BLaER1 treated with 17β-estradiol and CSF1 and Interleukin-3, amounts not matched to agents 10 nM and 100 nM (cell line): ENCODE results near the gene MT1X.
"Not testable (repeated sequence)": the region's sequence is repeated elsewhere in the genome, so short reads cannot be mapped to it uniquely, and the experiment has no call there.

Experiments used
- H3K27ac ChIP-seq, 11 experiments: shearing (Covaris generic); formaldehyde crosslinking; 2 replicates each; pipeline ENCODE4 v1.8.1; 2022
- H3K27me3 ChIP-seq, 11 experiments: shearing (Covaris generic); formaldehyde crosslinking; 2 replicates each; pipeline ENCODE4 v1.8.1; 2022
- H3K36me3 ChIP-seq, 11 experiments: shearing (Covaris generic); formaldehyde crosslinking; 2 replicates each; pipeline ENCODE4 v1.8.1; 2022
- H3K4me1 ChIP-seq, 10 experiments: shearing (Covaris generic); formaldehyde crosslinking; 2 replicates each; pipeline ENCODE4 v1.8.1; 2022
- H3K4me2 ChIP-seq, 11 experiments: shearing (Covaris generic); formaldehyde crosslinking; 2 replicates each; pipeline ENCODE4 v1.8.1; 2022
- H3K4me3 ChIP-seq, 10 experiments: shearing (Covaris generic); formaldehyde crosslinking; 2 replicates each; pipeline ENCODE4 v1.8.1; 2022
- H3K9ac ChIP-seq, 11 experiments: shearing (Covaris generic); formaldehyde crosslinking; 2 replicates each; pipeline ENCODE4 v1.8.1; 2022
- H3K9me3 ChIP-seq, 11 experiments: shearing (Covaris generic); formaldehyde crosslinking; replicated peaks in 1 of 11; 2 replicates each; pipeline ENCODE4 v1.8.1; 2022
- H4K20me1 ChIP-seq, 11 experiments: shearing (Covaris generic); formaldehyde crosslinking; 2 replicates each; pipeline ENCODE4 v1.8.1; 2022
- Cebpa-rat ChIP-seq, 11 experiments: shearing (Covaris generic); IDR thresholded peaks; 2 replicates each; pipeline ENCODE4 v1.8.1; 2022

The MT1X gene

DNA sequence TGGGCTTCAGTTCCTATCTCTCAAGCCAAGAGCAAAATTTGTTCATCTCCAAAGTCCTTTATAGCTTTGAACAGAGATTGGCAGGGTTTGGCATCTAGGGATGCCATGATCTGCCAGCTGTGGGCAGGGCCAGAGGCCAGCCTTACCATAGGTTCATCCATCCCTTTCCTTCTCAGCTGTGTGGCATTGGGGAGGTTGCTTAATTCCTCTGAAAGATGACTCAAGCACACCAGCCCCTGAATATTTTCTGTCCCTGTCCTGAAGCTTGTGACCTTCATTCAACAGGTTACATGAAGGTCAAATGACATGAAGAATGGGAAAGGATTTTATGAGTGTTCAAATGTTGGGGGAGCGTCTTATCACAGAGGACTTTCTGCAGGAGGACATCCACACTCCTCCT, 17.8 kb upstream of the MT1X start:
- Histone ChIP-seq H3K27me3 (peaks cover 98 to 100% (median 100%) of the 10 kb centered on the region in 11 experiments), H3K9ac (no peak overlapping the region), H3K27ac (no peak overlapping the region), H3K4me3 (no peak overlapping the region), H4K20me1 (peaks cover 0 to 34% (median 6%) of the 10 kb centered on the region in 11 experiments; a peak in 11 of 22 replicates), H3K9me3 (0 out of 22 replicates have a peak, but pooled peaks cover 0 to 4% (median 0%) of the 10 kb centered on the region in 11 experiments), H3K4me1 (peaks cover 21 to 37% (median 25%) of the 10 kb centered on the region in 10 experiments), H3K4me2 (no peak overlapping the region), H3K36me3 (no peaks in the 10 kb centered on the region)
- TF ChIP-seq Cebpa-rat (IDR thresholded peaks at IDR 0.05), result no peak

DNA sequence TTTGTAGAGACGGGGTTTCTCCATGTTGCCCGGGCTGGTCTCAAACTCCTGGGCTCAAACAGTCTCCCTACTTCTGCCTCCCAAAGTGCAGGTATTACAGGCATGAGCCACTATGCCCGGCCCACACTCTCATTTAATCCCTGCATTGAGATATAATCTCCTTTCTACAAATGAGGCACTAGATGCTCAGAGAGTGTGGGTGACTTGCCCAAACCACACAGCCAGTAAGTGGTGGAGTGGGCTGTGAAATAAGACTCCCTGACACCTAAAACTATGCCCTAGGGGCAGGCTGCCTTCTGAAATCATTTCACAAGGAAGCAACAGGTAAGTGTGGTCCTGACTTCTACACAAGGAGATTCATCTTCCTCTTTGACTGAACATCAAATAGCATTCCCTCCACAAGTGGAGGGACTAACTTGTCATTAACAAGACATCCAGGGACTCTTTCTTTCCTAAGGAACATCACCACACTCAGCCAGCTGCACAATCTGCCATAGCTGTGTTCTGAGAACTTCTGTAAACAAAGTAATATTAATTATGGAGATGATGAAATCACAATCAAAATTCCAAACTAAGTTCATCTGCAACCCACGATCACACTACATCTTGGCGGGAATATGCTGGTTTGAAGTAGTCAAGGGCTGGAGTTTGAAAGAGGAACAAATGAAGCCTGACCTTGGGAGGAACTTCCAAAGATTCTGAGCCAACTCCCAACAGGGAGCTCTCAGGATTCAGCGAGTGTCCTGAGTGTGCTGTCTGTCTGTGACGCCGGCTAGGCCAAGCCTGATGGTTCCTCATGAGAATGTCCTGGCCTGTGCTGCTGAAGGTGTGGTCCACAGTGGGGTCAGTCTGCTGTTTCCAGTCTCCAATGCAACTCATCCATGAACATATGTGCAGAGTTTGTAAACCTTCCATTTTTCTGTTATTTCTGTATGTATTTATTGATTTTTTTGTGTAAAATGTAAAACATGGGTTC, 16.7 kb upstream of the MT1X start:
- H3K4me3 ChIP-seq, H3K9me3 ChIP-seq, H3K9ac ChIP-seq, H3K27ac ChIP-seq, H3K36me3 ChIP-seq, H3K4me2 ChIP-seq: not testable (repeated sequence)
- H4K20me1 ChIP-seq, result peaks cover 0 to 45% (median 9%) of the 10 kb centered on the region in 11 experiments; a peak in 13 of 22 replicates
- H3K4me1 ChIP-seq, result peaks cover 24 to 47% (median 32%) of the 10 kb centered on the region in 10 experiments
- H3K27me3 ChIP-seq, result peaks cover 98 to 100% (median 100%) of the 10 kb centered on the region in 11 experiments

DNA sequence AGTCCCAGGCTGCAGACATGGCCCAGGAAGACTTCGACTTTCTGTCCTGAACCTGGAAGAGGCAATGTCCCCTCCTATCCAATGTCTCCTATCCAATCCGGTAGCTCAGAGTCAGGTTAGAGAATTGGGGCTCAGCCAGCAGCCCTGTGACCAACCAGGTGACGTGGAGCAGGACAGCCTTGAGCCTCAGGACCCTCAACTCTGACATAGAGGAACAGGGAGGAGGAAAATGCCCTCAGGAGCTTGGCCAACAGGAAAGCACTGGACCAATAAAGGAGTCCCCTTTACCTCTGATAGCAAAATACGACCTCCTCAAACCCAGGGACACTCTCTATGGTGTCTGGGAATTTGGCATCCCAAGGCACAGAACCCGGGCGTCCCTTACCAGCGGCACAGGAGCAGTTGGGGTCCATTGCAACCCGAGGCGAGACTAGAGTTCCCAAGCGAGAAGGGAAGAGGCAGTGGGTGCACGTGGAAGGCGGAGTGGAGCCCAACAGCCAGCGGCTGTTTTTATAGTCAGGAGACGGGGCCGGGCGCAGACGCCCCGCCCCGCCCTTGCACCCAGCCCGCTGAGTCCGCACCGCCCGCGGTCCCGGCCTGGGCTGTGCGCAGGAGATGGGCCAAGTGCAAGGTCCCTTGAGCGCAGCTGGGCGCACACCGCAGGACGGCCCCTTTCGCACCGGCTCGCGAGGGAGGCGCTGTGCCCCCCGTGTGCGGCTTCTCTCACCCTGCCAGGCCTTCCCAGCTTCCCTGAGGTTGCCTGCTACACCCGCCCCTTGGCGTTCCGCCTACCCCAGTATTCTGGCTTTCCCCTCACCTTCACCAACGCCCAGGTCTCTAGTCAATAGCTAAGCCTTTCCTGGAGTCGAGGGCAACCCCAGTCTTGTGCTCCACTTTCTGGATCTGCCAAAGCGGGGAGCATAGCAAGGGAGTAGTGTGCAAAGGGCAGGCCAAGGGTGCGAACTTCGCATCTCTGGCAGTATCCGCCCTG, 14.4 kb upstream of the MT1X start, which contains the start of gene MT1G:
Gene MT1G (minus strand): TSS at position 485 of the 991 bp plus-strand sequence. CDS start 72 bp downstream, at position 413.
- no peaks in the 10 kb centered on the region for H3K36me3 ChIP-seq
- H3K4me3 ChIP-seq, result peak within 1 kb of the TSS; percentile 20 to 45 (median 36); a peak in 16 of 20 replicates
- no peak within 1 kb of the TSS for H3K27ac ChIP-seq
- TF ChIP-seq Cebpa-rat (IDR thresholded peaks at IDR 0.05), result no peak
- peaks cover 98 to 100% (median 100%) of the 10 kb centered on the region in 11 experiments for H3K27me3 ChIP-seq
- 0 out of 22 replicates have a peak, but pooled peaks cover 0 to 4% (median 0%) of the 10 kb centered on the region in 11 experiments for H3K9me3 ChIP-seq
- H3K4me2 ChIP-seq, result peak within 1 kb of the TSS; percentile 57 to 80 (median 68)
- H3K4me1 ChIP-seq, result peaks cover 23 to 55% (median 34%) of the 10 kb centered on the region in 10 experiments
- H4K20me1 ChIP-seq, result peaks cover 0 to 35% (median 9%) of the 10 kb centered on the region in 11 experiments; a peak in 13 of 22 replicates
- H3K9ac ChIP-seq, result no peak within 1 kb of the TSS

DNA sequence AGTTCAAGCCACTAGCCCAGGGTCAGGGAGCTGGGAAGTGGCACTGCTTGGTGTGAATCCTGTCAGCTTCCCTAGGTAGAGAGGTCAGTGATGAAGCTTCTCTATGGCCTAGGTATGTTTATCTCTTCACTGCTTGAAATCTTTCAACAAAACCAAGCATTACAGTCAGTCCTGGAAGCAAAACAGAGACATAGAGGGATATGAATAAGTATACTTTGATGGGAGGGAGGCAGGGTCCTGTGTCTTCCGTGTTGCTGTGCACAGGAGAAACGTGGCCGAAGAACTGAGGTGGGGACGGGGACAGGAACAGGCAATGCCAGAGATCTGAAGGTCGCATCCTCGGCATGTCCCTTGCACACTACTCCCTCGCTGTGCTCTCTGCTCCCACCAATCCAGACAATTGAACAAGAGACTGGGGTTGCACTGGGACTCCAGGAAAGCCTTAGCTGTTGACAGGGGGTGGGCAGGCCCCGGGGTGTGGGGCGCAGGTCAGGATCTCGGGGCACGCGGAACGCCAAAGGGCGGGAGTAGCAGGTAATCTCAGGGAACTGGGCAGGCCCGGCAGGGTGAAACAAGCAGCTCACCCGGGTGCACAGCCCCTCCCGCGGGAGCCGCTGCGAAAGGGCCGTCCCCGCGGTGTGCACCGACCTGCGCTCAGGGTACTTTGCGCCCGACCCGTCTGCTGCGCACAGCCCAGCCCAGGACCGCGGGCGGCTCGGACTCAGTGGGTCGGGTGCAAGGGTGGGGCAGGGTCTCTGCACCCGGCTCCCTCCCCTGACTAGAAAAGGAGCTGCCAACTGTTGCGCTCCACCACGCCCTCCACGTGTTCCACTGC, 13.0 kb upstream of the MT1X start, which contains the start of gene MT1H:
Gene MT1H (plus strand): TSS at position 810 of the 835 bp plus-strand sequence. CDS start 71 bp downstream, outside the sequence.
- peaks cover 88 to 99% (median 94%) of the 10 kb centered on the region in 11 experiments for H3K27me3 ChIP-seq
- peaks cover 27 to 67% (median 44%) of the 10 kb centered on the region in 10 experiments for H3K4me1 ChIP-seq
- H3K4me2 ChIP-seq, result peak within 1 kb of the TSS; percentile 3 to 67 (median 36); a peak in 14 of 22 replicates
- H3K27ac ChIP-seq, result no peak within 1 kb of the TSS
- H3K9me3 ChIP-seq, result 0 out of 22 replicates have a peak, but pooled peaks cover 0 to 3% (median 0%) of the 10 kb centered on the region in 11 experiments
- H3K36me3 ChIP-seq, result no peaks in the 10 kb centered on the region
- no peak within 1 kb of the TSS for H3K9ac ChIP-seq
- peaks cover 0 to 35% (median 9%) of the 10 kb centered on the region in 11 experiments; a peak in 13 of 22 replicates for H4K20me1 ChIP-seq
- TF ChIP-seq Cebpa-rat (IDR thresholded peaks at IDR 0.05), result no peak
- 0 out of 20 replicates have a peak within 1 kb of the TSS, but pooled peaks of 1 of the 10 experiments have one; percentile 4 for H3K4me3 ChIP-seq

DNA sequence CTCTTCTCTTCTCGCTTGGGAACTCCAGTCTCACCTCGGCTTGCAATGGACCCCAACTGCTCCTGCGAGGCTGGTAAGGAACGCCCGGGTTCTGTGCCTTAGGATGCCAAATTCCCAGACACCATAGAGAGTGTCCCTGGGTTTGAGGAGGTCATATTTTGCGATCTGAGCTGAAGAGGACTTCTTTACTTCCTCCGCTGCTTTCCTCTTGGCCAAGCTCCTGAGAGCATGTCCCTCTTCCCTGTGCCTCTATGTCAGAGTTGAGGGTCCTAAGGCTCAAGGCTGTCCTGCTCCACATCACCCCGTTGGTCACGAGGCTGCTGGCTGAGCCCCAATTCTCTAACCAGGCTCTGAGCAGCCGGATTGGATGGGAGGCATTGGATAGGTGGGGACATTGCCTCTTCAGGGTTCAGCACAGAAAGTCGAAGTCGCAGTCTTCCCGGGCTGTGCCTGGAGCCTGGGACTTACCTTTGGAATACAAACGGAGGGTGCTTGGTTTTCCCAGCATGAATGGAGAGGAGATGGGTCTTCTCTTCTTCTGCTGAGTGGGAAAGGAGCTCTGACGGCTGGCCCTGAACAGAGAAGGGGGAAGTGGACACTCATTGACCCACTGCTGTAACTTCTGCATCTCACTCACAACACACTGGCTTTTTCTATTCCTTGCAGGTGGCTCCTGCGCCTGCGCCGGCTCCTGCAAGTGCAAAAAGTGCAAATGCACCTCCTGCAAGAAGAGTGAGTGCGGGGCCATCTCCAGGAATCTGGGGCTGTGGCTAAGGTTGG, 12.2 kb upstream of the MT1X start:
- Histone ChIP-seq H3K4me2 (peak overlapping the region in 10 of 11 experiments; percentile 24 to 67 (median 38); a peak in 14 of 22 replicates), H3K36me3 (no peaks in the 10 kb centered on the region), H3K4me3 (no peak overlapping the region), H3K4me1 (peaks cover 28 to 73% (median 50%) of the 10 kb centered on the region in 10 experiments), H3K9me3 (no peaks in the 10 kb centered on the region), H3K9ac (no peak overlapping the region), H3K27ac (no peak overlapping the region), H3K27me3 (peaks cover 82 to 97% (median 92%) of the 10 kb centered on the region in 11 experiments), H4K20me1 (peaks cover 0 to 35% (median 9%) of the 10 kb centered on the region in 11 experiments; a peak in 12 of 22 replicates)
- no peak for TF ChIP-seq Cebpa-rat (IDR thresholded peaks at IDR 0.05)

DNA sequence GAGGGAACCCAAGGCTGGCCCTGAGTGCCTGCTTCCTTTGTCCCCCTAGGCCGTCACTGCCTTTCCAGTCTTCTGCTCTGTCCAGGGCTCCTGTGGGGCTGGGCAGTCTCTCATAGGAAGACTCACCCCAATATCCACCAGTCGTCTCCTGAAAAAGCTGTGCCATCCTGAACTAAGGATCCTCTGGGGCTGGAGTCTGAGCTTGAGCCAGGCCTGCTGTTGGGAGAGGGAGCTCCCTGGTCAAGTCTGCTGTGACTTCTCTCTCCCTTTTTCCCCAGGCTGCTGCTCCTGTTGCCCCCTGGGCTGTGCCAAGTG, 11.7 kb upstream of the MT1X start:
- Histone ChIP-seq H3K36me3 (no peaks in the 10 kb centered on the region), H4K20me1 (peaks cover 0 to 35% (median 9%) of the 10 kb centered on the region in 11 experiments; a peak in 12 of 22 replicates), H3K27ac (no peak overlapping the region), H3K4me3 (no peak overlapping the region), H3K4me1 (peaks cover 33 to 78% (median 55%) of the 10 kb centered on the region in 10 experiments), H3K9me3 (no peaks in the 10 kb centered on the region), H3K27me3 (peaks cover 82 to 97% (median 92%) of the 10 kb centered on the region in 11 experiments), H3K4me2 (peak overlapping the region in 3 of 11 experiments; percentile 41 to 67 (median 50); a peak in 3 of 22 replicates), H3K9ac (no peak overlapping the region)
- no peak for TF ChIP-seq Cebpa-rat (IDR thresholded peaks at IDR 0.05)

DNA sequence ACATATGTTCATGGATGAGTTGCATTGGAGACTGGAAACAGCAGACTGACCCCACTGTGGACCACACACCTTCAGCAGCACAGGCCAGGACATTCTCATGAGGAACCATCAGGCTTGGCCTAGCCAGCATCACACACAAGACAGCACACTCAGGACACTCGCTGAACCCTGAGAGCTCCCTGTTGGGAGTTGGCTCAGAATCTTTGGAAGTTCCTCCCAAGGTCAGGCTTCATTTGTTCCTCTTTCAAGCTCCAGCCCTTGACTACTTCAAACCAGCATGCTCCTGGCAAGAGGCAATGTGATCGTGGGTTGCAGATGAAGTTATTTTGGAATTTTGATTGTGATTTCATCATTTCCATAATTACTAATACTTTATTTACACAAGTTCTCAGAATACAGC, 10.6 kb upstream of the MT1X start:
- H3K4me3 ChIP-seq, H3K27ac ChIP-seq, H3K9me3 ChIP-seq, H3K36me3 ChIP-seq, H3K9ac ChIP-seq: not testable (repeated sequence)
- Histone ChIP-seq H3K27me3 (peaks cover 82 to 97% (median 92%) of the 10 kb centered on the region in 11 experiments), H3K4me2 (peak overlapping the region in 4 of 11 experiments; percentile 85 to 92 (median 88); a peak in 6 of 22 replicates), H4K20me1 (peaks cover 0 to 35% (median 9%) of the 10 kb centered on the region in 11 experiments; a peak in 12 of 22 replicates), H3K4me1 (peaks cover 42 to 89% (median 65%) of the 10 kb centered on the region in 10 experiments)

DNA sequence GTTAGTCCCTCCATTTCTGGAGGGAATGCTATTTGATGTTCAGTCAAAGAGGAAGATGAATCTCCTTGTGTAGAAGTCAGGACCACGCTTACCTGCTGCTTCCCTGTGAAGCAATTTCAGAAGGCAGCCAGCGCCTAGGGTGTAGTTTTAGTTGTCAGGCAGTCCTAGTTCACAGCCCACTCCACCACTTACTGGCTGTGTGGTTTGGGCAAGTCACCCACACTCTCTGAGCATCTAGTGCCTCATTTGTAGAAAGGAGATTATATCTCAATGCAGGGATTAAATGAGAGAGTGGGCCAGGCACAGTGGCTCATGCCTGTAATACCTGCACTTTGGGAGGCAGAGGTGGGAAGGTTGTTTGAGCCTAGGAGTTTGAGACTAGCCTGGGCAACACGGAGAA, 10.1 kb upstream of the MT1X start:
- H3K9ac ChIP-seq, H3K4me3 ChIP-seq, H3K27ac ChIP-seq, H3K36me3 ChIP-seq, H3K9me3 ChIP-seq: not testable (repeated sequence)
- H3K27me3 ChIP-seq, result peaks cover 82 to 97% (median 92%) of the 10 kb centered on the region in 11 experiments
- peak overlapping the region in 7 of 11 experiments; percentile 41 to 92 (median 85); a peak in 12 of 22 replicates for H3K4me2 ChIP-seq
- peaks cover 42 to 90% (median 69%) of the 10 kb centered on the region in 10 experiments for H3K4me1 ChIP-seq
- peaks cover 0 to 34% (median 9%) of the 10 kb centered on the region in 11 experiments; a peak in 11 of 22 replicates for H4K20me1 ChIP-seq
